HL-60 (cell line): ENCODE measurements around the gene APBB2.

Experiments used
- DNase-seq, 2 experiments: peaks; one replicate each; pipeline ENCODE4 v3.0.0-alpha.2; 2010 to 2020; ENCODE audit warnings: low read depth in 1 of 2, low spot score in 1 of 2
- H3K27ac ChIP-seq: fragments of 250-450 bp; sonication (Bioruptor Pico); replicated peaks from 2 replicates; pipeline ENCODE4 v1.5.1; 2020; ENCODE audit warnings: mild to moderate bottlenecking, moderate library complexity
- H3K27me3 ChIP-seq: fragments of 250-450 bp; sonication (Bioruptor Pico); 2 replicates; pipeline ENCODE4 v1.5.1; 2021; ENCODE audit warnings: mild to moderate bottlenecking, moderate library complexity; ENCODE audit not compliant: insufficient read depth, poor library complexity, severe bottlenecking
- H3K4me3 ChIP-seq: replicated peaks from 2 replicates; pipeline ENCODE4 v1.5.1; 2011; ENCODE audit warnings: mild to moderate bottlenecking, control low read depth, low read length; ENCODE audit not compliant: insufficient read depth
- GABPA ChIP-seq: IDR thresholded peaks from 2 replicates; pipeline ENCODE4 v1.6.1; 2012; ENCODE audit warnings: low read depth
- POLR2AphosphoS5 ChIP-seq: IDR thresholded peaks from 2 replicates; pipeline ENCODE4 v1.6.1; 2012; ENCODE audit warnings: low read depth
- SPI1 ChIP-seq: IDR thresholded peaks from 2 replicates; pipeline ENCODE4 v1.6.1; 2012; ENCODE audit warnings: low read depth, mild to moderate bottlenecking, borderline replicate concordance
- TF ChIP-seq, protein P1 (sequence below): IDR thresholded peaks from one replicate; pipeline ENCODE4 v1.5.1; 2011; ENCODE audit warnings: low read length, control low read depth, inconsistent platforms; ENCODE audit not compliant: insufficient read depth
- TF ChIP-seq, protein P2 (sequence below): IDR thresholded peaks from 2 replicates; pipeline ENCODE4 v1.6.1; 2012; ENCODE audit warnings: low read depth; ENCODE audit not compliant: insufficient replicate concordance

Gene APBB2

DNA sequence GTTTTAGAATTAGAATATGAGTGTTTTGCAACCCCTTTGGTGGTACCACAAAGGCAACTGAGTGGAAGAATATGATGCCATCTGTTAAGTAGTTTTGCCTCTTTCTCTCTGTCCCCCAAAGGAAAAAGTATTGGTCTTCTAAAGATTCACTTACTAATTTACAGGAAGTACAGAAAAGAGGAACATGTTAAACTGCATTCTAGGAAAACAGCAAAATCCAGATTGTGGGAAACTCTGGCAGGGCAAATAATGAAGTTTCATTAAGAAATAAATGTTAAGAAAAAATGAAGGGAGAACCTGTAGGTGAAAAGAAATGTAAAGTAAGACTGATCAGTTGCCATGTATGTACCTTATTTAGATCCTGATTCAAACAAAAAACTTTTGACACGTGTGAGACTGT lies 425.3 kb downstream of the APBB2 start:
- no peak for DNase-seq
- no peaks in the 10 kb centered on the region for H3K27me3 ChIP-seq
- no peak overlapping the region for H3K4me3 ChIP-seq
- TF ChIP-seq GABPA, result no peak
- TF ChIP-seq, protein P1, sequence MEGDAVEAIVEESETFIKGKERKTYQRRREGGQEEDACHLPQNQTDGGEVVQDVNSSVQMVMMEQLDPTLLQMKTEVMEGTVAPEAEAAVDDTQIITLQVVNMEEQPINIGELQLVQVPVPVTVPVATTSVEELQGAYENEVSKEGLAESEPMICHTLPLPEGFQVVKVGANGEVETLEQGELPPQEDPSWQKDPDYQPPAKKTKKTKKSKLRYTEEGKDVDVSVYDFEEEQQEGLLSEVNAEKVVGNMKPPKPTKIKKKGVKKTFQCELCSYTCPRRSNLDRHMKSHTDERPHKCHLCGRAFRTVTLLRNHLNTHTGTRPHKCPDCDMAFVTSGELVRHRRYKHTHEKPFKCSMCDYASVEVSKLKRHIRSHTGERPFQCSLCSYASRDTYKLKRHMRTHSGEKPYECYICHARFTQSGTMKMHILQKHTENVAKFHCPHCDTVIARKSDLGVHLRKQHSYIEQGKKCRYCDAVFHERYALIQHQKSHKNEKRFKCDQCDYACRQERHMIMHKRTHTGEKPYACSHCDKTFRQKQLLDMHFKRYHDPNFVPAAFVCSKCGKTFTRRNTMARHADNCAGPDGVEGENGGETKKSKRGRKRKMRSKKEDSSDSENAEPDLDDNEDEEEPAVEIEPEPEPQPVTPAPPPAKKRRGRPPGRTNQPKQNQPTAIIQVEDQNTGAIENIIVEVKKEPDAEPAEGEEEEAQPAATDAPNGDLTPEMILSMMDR, result no peak
- TF ChIP-seq POLR2AphosphoS5, result no peak
- TF ChIP-seq, protein P2, sequence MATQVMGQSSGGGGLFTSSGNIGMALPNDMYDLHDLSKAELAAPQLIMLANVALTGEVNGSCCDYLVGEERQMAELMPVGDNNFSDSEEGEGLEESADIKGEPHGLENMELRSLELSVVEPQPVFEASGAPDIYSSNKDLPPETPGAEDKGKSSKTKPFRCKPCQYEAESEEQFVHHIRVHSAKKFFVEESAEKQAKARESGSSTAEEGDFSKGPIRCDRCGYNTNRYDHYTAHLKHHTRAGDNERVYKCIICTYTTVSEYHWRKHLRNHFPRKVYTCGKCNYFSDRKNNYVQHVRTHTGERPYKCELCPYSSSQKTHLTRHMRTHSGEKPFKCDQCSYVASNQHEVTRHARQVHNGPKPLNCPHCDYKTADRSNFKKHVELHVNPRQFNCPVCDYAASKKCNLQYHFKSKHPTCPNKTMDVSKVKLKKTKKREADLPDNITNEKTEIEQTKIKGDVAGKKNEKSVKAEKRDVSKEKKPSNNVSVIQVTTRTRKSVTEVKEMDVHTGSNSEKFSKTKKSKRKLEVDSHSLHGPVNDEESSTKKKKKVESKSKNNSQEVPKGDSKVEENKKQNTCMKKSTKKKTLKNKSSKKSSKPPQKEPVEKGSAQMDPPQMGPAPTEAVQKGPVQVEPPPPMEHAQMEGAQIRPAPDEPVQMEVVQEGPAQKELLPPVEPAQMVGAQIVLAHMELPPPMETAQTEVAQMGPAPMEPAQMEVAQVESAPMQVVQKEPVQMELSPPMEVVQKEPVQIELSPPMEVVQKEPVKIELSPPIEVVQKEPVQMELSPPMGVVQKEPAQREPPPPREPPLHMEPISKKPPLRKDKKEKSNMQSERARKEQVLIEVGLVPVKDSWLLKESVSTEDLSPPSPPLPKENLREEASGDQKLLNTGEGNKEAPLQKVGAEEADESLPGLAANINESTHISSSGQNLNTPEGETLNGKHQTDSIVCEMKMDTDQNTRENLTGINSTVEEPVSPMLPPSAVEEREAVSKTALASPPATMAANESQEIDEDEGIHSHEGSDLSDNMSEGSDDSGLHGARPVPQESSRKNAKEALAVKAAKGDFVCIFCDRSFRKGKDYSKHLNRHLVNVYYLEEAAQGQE, result no peak
- peak; percentile 28; the same call in 1 of the 2 replicates for TF ChIP-seq SPI1
- H3K27ac ChIP-seq, result no peak overlapping the region

DNA sequence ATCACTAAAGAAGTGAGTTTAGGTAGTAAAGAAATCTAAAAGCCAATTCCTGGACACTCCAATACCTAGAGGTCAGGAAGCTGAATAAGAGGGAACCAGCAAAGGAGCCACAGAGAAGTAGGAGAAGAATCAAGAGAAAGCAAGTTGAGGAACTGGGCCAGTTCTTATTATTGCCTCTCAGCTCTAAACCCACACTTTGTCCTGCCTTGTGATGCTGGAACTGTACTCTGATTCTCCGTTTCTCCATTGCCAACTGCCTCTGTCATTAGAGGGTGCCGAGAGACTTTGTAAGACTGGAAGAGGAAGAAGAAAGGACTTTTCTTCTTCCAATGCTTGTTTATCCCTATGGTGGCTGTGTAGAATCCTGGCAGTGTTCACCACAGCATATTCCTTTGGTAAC lies 426.0 kb downstream of the APBB2 start:
- no peak for DNase-seq
- TF ChIP-seq, protein P2, result no peak
- TF ChIP-seq SPI1, result no peak
- TF ChIP-seq, protein P1, result no peak
- no peak for TF ChIP-seq POLR2AphosphoS5
- TF ChIP-seq GABPA, result no peak
- no peak overlapping the region for H3K4me3 ChIP-seq
- H3K27ac ChIP-seq, result no peak overlapping the region
- no peaks in the 10 kb centered on the region for H3K27me3 ChIP-seq

DNA sequence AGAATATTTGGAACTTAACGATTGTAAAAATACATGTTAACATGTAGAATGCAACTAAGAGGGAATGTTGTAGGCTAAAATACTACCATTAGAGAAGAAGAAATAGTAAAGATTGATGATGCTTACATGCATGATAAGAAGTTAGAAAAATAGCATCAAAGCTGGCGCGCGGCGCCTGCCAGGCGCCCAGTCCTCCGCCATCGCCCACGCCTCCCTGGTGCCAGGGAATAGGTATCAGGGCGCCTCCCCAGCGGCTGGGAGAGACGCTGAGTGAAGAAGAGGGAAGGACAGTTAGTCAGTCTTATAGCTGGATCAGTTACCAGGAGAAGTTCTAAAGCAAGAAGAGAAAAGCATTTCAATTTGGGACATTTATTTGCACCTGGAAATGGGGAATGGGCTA lies 428.6 kb downstream of the APBB2 start:
- Histone ChIP-seq H3K27me3 (no peaks in the 10 kb centered on the region), H3K4me3 (no peak overlapping the region), H3K27ac (no peak overlapping the region)
- no peak for DNase-seq
- TF ChIP-seq, protein P1, result no peak

DNA sequence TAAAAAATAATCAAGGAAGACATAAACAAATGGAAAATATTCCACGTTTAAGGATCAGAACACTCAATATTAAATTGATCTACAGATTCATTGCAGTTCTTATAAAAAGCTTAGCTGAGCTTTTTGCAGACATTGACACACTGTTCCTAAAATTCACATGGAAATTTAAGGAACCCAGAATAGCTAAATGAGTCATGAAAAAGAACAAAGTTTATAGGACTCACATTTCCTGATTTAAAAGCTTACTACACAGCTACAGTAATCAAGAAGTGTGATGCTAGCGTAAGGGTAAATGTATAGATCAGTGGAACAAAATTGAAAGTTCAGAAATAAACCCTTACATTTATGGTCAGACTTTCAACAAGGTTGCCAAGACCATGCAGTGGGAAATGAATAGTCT lies 431.5 kb downstream of the APBB2 start:
- Histone ChIP-seq H3K27me3 (no peaks in the 10 kb centered on the region), H3K27ac (no peak overlapping the region), H3K4me3 (no peak overlapping the region)
- no peak for DNase-seq
- TF ChIP-seq, protein P2, result no peak
- TF ChIP-seq GABPA, result no peak
- no peak for TF ChIP-seq SPI1
- TF ChIP-seq, protein P1, result no peak
- TF ChIP-seq POLR2AphosphoS5, result no peak
